Activated T-cell treated with anti-CD3 and anti-CD28 coated beads, Interleukin-2, amount 50 U/mL, for 24 hours (primary cell): ENCODE data around the gene PRAF2.
A peak's percentile ranks its signal among the peaks of the same experiment; 100 is the strongest.

Source experiments
- DNase-seq: peaks from one replicate; pipeline ENCODE4 v3.0.0-alpha.2; 2020
- H3K27ac Mint-ChIP-seq: 2 replicates; pipeline ENCODE4 v1.8.0; 2020; ENCODE audit warnings: mild to moderate bottlenecking, mixed read lengths
- H3K27me3 Mint-ChIP-seq: 2 replicates; pipeline ENCODE4 v1.8.0; 2020; ENCODE audit warnings: mixed read lengths
- H3K36me3 Mint-ChIP-seq: 2 replicates; pipeline ENCODE4 v1.8.0; 2020; ENCODE audit warnings: low read depth, mixed read lengths
- H3K4me1 Mint-ChIP-seq: 2 replicates; pipeline ENCODE4 v1.8.0; 2020; ENCODE audit warnings: low read depth, mixed read lengths
- H3K4me3 Mint-ChIP-seq: 2 replicates; pipeline ENCODE4 v1.8.0; 2020; ENCODE audit warnings: mild to moderate bottlenecking, moderate library complexity, mixed read lengths
- H3K9me3 Mint-ChIP-seq: 2 replicates; pipeline ENCODE4 v1.8.0; 2020; ENCODE audit warnings: mixed read lengths

Gene PRAF2, protein sequence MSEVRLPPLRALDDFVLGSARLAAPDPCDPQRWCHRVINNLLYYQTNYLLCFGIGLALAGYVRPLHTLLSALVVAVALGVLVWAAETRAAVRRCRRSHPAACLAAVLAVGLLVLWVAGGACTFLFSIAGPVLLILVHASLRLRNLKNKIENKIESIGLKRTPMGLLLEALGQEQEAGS

DNA sequence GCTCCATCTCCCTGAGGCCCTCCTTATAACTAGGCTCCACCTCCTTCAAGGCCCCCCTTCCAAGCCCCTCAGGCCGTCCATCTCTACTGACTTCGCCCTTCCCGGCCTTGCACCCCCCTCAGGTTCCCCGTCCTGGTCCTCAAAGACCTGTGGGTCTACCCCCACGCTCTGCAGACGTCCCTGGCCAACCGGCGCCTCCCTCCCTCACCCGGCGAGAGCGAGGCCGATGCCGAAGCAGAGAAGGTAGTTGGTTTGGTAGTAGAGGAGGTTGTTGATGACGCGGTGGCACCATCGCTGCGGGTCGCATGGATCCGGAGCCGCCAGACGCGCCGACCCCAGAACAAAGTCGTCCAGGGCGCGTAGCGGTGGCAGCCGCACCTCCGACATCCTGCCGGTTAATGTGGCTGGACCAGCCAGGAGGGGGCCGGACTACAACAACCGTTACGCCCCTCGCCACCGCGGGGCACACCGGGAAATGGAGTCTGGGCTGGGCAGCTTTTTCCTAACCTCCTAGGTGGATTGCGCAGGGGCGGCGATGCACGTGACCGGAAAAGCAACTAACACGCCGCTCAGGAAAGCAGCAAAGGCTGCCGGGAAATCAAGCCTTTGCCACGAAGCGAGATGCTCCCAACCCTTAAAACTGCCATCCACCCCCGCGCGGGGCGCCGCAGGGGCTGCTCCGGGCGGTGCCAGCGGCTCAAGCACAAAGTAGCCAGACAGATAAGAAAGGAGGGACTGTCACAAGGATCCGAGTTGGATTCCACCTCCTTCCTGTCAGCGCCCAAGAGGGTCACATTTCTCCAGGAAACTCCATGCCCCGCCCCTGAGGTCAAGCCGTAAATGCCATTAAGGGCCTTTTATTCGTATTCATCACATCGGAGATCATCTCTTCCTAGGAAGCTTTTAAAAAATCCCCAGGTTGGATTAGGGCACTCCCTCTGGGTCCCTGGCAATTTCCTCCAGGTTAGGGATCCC lies at the start of gene PRAF2:
PRAF2 (minus strand) TSS at position 402 of the 975 bp plus-strand sequence; CDS start at position 387, 15 bp downstream.
- DNase-seq, result peak; percentile 89
- Mint-ChIP-seq H3K27me3 (no peaks in the 10 kb centered on the region), H3K36me3 (peaks cover 44% of the 10 kb centered on the region), H3K4me3 (peak within 1 kb of the TSS; percentile 84), H3K27ac (peak within 1 kb of the TSS; percentile 84), H3K9me3 (no peaks in the 10 kb centered on the region), H3K4me1 (peaks cover 19% of the 10 kb centered on the region)

DNA sequence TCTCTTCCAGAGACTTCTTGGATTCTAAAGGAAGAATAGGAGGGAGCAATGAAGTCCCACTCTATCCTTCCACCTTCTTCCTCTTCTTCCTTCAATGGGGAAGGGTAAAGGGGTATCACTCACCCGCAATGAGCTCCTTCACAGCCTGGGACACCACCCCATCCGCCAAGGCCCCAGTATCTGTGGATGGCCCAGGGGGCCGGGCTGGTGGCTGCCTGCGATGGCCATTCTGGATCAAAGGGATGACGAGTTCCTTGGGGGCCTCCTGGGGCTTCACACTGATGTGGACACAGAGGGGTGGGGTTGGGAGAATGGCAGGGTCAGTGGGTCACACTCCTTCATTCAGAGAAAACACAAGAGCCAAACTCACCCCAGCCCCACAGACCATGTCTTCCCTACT lies 48.7 kb upstream of the PRAF2 start:
- peak overlapping the region; percentile 97 for H3K27ac Mint-ChIP-seq
- H3K27me3 Mint-ChIP-seq, result peaks cover 27% of the 10 kb centered on the region
- peak overlapping the region; percentile 97 for H3K4me3 Mint-ChIP-seq

GRCh38 chrX:49120091-49120490 lies 46.3 kb upstream of the PRAF2 start:
- Mint-ChIP-seq H3K36me3 (peaks cover 61% of the 10 kb centered on the region), H3K9me3 (no peaks in the 10 kb centered on the region), H3K4me1 (peaks cover 22% of the 10 kb centered on the region), H3K4me3 (no peak overlapping the region), H3K27ac (peak overlapping the region; percentile 10), H3K27me3 (peaks cover 27% of the 10 kb centered on the region)
- DNase-seq, result no peak

More for the DNA sequence above, 48.7 kb upstream of the PRAF2 start:
- no peak for DNase-seq
- H3K36me3 Mint-ChIP-seq, result peaks cover 40% of the 10 kb centered on the region
- H3K4me1 Mint-ChIP-seq, result peaks cover 17% of the 10 kb centered on the region
- H3K9me3 Mint-ChIP-seq, result no peaks in the 10 kb centered on the region

DNA sequence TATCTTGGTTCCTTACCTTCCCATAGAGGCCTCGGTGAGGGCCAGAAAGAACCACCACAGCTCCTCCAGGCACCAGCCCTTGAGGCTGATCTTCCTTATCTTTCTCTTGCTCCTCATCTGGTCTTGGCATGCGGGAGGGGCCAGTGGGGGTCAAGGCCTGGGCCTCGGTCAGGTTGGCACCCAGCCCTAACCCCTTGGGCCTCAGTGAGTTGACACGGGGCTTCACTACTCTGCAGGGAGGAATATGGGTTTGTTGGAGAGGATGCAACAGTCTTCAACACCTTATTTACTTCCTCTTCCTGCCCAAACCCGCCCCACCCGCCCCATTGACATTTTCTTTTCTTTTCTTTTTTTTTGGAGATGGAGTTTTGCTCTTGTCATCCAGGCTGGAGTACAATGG lies 43.8 kb upstream of the PRAF2 start:
- DNase-seq, result no peak
- H3K4me3 Mint-ChIP-seq, result no peak overlapping the region
- peaks cover 18% of the 10 kb centered on the region for H3K27me3 Mint-ChIP-seq
- H3K9me3 Mint-ChIP-seq, result no peaks in the 10 kb centered on the region
- peaks cover 68% of the 10 kb centered on the region for H3K36me3 Mint-ChIP-seq
- H3K4me1 Mint-ChIP-seq, result peaks cover 11% of the 10 kb centered on the region
- H3K27ac Mint-ChIP-seq, result peak overlapping the region; percentile 35

DNA sequence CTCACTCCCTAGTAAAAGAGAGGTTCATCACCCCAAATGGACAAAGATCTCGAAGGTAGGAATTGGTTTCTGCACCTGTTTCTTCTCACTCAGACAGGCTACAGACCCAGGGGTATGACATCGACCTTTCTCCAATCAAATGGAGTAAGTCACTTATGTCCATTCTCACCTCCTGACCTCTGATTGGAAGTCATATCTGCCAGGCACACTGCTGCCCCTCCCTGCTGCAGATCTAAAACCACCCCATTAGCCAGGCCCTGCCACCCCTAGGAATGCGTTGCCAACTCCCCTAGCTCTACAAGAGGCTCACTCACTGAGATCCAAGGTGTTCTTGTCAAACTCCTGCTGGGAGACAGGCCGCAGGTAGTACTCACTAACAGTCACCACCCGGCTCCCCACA lies 42.9 kb upstream of the PRAF2 start:
- Mint-ChIP-seq H3K27me3 (peaks cover 17% of the 10 kb centered on the region), H3K27ac (no peak overlapping the region), H3K4me1 (peaks cover 9% of the 10 kb centered on the region), H3K36me3 (peaks cover 73% of the 10 kb centered on the region), H3K9me3 (no peaks in the 10 kb centered on the region), H3K4me3 (no peak overlapping the region)
- no peak for DNase-seq

- peaks cover 17% of the 10 kb centered on the region for H3K27me3 Mint-ChIP-seq
- H3K4me3 Mint-ChIP-seq, result no peak overlapping the region
- H3K4me1 Mint-ChIP-seq, result peaks cover 9% of the 10 kb centered on the region
- H3K9me3 Mint-ChIP-seq, result no peaks in the 10 kb centered on the region
- H3K27ac Mint-ChIP-seq, result no peak overlapping the region
- peaks cover 70% of the 10 kb centered on the region for H3K36me3 Mint-ChIP-seq
- no peak for DNase-seq
Measured at GRCh38 chrX:49116076-49116475, 42.3 kb upstream of the PRAF2 start.

DNA sequence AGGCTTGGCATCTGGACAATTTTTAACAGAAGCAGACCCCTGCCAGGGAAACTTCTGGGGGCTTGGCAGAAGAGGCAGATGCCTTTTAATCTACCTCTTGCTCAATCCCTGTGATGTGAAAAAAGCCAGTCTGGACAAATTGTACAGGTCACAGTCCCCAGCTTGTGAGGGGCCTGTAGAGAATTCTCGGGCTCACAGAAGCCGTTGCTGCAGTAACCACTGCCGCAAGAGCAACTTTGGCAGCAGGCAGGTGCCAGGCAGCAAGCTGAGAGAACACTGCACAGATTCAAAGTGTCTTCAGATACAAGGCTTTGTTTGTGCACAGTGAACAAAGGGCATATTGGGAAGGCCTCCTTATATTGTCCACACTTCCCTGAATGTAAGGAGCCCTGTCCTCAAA lies 38.0 kb upstream of the PRAF2 start:
- peaks cover 9% of the 10 kb centered on the region for H3K27me3 Mint-ChIP-seq
- H3K36me3 Mint-ChIP-seq, result peaks cover 49% of the 10 kb centered on the region

DNA sequence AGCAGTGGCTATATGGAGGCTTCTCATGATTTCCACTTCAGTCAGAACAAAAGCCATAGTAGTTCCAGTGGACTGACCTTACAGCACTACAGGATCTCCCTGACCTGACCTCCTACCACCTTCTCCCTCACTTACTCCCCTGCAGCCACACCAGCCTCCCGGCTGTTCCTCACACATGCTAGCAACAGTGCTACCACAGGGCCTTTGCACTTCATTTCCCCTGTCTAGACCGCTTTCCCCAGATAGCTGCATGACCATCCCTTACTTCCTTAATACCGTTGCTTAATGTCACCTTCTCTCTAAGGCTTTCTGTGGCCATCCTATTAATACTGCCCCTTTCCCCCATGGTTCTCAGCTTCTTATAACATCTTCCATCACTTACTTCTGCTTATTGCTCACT lies 36.6 kb upstream of the PRAF2 start:
- Mint-ChIP-seq H3K27ac (no peak overlapping the region), H3K4me3 (no peak overlapping the region), H3K9me3 (no peaks in the 10 kb centered on the region), H3K36me3 (peaks cover 37% of the 10 kb centered on the region), H3K27me3 (peaks cover 9% of the 10 kb centered on the region), H3K4me1 (no peaks in the 10 kb centered on the region)
- DNase-seq, result no peak

More for the DNA sequence above, 38.0 kb upstream of the PRAF2 start:
- no peak for DNase-seq
- Mint-ChIP-seq H3K9me3 (no peaks in the 10 kb centered on the region), H3K4me3 (no peak overlapping the region), H3K4me1 (peaks cover 1% of the 10 kb centered on the region), H3K27ac (no peak overlapping the region)

DNA sequence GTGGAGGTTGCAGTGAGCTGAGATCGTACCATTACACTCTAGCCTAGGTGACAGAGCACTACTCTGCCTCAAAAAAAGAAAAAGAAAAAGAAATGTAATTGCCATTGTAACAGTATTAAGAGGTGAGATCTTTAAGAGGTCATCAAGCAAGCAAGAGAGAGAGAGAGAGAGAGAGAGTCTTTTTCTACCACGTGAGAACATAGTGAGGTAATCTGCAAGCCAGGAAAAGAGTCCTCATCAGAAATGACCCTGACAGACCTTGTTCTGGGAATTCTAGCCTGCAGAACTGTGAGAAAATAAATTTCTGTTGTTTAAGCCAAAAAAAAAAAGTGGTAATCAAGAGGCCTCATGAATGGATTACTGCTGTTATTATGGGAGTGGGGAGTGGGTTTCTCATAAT lies 34.8 kb upstream of the PRAF2 start:
- no peak for DNase-seq
- no peak overlapping the region for H3K4me3 Mint-ChIP-seq
- H3K4me1 Mint-ChIP-seq, result no peaks in the 10 kb centered on the region
- H3K36me3 Mint-ChIP-seq, result peaks cover 34% of the 10 kb centered on the region
- no peak overlapping the region for H3K27ac Mint-ChIP-seq
- H3K9me3 Mint-ChIP-seq, result no peaks in the 10 kb centered on the region
- peaks cover 7% of the 10 kb centered on the region for H3K27me3 Mint-ChIP-seq

DNA sequence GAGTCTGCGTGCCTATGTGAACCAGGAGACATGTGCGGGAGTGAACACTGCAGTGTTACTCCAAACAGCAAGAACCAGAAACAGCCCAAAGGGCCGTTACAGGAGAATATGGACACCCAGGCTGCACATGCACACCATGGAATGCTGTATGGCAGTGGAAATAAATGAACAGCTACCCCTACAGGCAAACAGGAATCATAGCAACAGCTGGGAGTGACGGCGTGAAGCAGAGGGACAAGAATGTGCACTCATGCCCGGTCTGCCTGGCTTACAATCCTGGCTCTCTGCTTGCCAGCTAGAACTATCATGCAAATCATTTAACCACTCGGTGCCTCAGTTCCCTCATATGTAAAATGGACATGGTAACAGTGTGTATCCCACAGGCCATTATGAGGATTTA lies 33.1 kb upstream of the PRAF2 start:
- DNase-seq, result no peak
- H3K27me3 Mint-ChIP-seq, result no peaks in the 10 kb centered on the region
- H3K4me1 Mint-ChIP-seq, result peaks cover 2% of the 10 kb centered on the region
- H3K27ac Mint-ChIP-seq, result no peak overlapping the region
- no peak overlapping the region for H3K4me3 Mint-ChIP-seq
- H3K9me3 Mint-ChIP-seq, result no peaks in the 10 kb centered on the region
- H3K36me3 Mint-ChIP-seq, result peaks cover 18% of the 10 kb centered on the region

GRCh38 chrX:49106296-49106695 lies 32.5 kb upstream of the PRAF2 start:
- no peak for DNase-seq
- peaks cover 7% of the 10 kb centered on the region for H3K4me1 Mint-ChIP-seq
- no peaks in the 10 kb centered on the region for H3K27me3 Mint-ChIP-seq
- peak overlapping the region; percentile 1 for H3K27ac Mint-ChIP-seq
- H3K36me3 Mint-ChIP-seq, result peaks cover 14% of the 10 kb centered on the region
- H3K4me3 Mint-ChIP-seq, result no peak overlapping the region
- H3K9me3 Mint-ChIP-seq, result no peaks in the 10 kb centered on the region

- H3K27ac Mint-ChIP-seq, result peak overlapping the region; percentile 57
- no peaks in the 10 kb centered on the region for H3K27me3 Mint-ChIP-seq
Measured at GRCh38 chrX:49103637-49104036, 29.8 kb upstream of the PRAF2 start.

DNA sequence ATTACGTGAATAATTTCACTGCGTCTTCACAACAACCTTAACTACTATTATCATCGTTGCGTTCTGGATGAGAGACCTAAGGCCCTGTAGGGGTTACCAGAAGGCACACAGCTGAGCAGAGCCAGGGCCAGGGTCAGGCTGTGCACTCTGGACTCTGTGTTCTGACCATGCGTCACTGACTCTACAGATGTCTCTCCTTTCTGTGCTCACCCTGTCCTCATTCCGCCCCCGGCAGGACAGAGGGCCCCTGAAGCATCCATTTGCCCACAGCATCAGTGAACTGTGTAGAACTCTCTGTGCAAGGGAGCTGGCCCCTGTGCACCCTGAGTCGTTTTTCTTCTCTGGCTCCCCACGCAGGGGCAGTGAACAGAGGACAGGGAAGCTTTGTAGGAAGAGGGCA lies 28.4 kb upstream of the PRAF2 start:
- Mint-ChIP-seq H3K36me3 (peaks cover 11% of the 10 kb centered on the region), H3K4me3 (peak overlapping the region; percentile 89), H3K27ac (peak overlapping the region; percentile 94), H3K27me3 (no peaks in the 10 kb centered on the region), H3K9me3 (no peaks in the 10 kb centered on the region), H3K4me1 (peaks cover 11% of the 10 kb centered on the region)
- DNase-seq, result no peak

More at GRCh38 chrX:49103637-49104036, 29.8 kb upstream of the PRAF2 start:
- H3K36me3 Mint-ChIP-seq, result peaks cover 13% of the 10 kb centered on the region
- H3K9me3 Mint-ChIP-seq, result no peaks in the 10 kb centered on the region
- no peak overlapping the region for H3K4me3 Mint-ChIP-seq
- DNase-seq, result no peak
- peaks cover 11% of the 10 kb centered on the region for H3K4me1 Mint-ChIP-seq

- H3K27me3 Mint-ChIP-seq, result no peaks in the 10 kb centered on the region
- no peaks in the 10 kb centered on the region for H3K9me3 Mint-ChIP-seq
- peak overlapping the region; percentile 94 for H3K27ac Mint-ChIP-seq
- peaks cover 11% of the 10 kb centered on the region for H3K4me1 Mint-ChIP-seq
- DNase-seq, result no peak
- H3K4me3 Mint-ChIP-seq, result peak overlapping the region; percentile 89
- peaks cover 8% of the 10 kb centered on the region for H3K36me3 Mint-ChIP-seq
Measured at GRCh38 chrX:49101629-49101984, 27.8 kb upstream of the PRAF2 start.
